GM21723 (cell line): ENCODE results near the gene ANKRD53.

Source experiments
- ATAC-seq: cut with Tn5 transposase; IDR thresholded peaks from one replicate; pipeline ENCODE4 v1.9.1; 2021; ENCODE audit warnings: mild to moderate bottlenecking, moderate library complexity; ENCODE audit not compliant: unreplicated experiment

Gene ANKRD53

DNA sequence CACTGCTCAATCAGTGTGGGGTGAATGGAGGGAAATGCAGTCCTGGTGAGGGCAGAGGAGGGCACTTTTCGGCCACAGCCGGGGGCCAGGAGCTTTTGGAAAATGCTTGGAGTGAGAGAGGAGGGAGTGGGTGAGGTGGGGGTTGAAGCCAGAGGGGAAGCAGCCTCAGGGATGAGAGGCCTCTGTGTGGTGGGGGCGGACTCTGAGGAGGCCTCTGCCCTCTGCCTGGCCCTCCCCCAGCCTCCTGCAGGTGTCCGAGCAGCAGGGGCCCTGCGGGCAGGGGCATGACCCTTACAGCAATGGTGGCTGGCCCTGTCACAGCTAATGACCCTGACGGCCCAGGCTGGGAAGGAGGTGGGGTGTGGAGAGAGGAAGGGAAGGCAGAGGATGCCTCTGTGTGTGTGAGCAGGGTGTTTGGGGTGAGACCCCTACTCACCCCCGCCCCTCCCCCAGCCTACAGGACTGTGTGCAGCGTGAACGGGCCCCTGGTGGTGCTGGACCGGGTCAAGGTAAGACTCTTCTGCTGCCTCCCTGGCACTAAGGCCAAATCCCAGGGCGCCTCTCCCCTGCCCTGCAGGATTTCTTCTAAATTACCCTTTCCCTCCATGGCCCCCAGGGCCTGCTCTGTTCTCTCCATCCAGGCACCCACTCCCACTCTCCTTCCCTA, 35.1 kb upstream of the ANKRD53 start:
- no peak for ATAC-seq

GRCh38 chr2:70944111-70944690, 34.2 kb upstream of the ANKRD53 start:
- no peak for ATAC-seq

DNA sequence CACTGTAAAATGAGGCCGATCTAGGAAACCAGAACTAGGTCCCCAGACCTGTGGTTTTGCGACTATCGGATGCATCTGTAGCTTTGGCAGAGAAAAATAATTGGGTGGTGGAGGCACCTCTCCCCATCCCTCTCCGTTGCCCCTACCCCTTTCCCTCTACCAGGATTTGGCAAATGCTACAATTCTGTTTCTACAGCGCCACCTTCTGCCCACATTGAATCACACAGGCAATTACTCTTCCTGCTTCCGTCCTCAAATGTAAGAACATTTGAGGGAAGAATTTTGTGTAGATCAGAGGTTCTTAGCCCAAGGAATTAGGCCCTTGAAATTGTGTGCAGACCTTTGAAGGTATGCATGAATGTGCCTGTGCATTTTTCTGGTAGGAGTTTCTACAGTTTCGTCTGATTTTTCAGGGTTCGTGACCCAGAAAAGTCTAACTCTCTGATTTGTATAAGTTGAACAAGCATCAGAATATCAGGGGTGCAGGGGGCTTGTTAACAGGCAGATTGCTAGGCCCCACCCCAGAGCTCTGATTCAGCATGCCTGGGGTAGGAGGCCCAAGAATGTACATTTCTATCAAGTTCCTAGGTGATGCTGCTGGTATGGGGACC, 31.5 kb upstream of the ANKRD53 start:
- ATAC-seq: no peak

DNA sequence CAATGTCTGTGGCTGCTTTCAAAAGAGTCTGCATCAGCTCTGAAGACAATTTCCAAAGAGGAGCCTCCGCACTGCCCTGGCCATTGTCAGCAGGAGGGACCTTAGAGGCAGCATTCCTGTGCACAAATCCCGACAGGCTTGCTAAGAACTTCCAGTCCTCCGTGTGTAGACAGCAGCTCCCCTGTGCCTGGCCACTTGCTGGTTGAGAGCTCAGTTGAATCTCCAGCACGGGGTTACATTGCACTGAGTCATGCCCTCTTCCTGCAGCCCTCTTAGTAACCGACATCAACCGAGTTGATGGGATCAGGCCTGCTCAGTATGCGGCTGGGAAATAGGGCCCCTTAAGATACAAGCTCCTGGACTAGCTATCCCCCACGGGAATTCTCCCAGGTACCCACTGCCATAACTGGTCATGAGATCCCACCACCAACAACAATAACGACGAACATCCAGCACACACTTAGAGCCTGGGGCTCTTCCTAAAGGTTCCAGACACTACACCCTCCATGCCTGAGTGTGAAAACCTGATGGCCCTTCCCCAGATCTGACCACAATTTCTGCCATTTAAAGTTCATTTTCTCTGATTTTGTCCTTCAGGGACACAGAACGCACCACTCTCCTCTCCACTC, 30.8 kb upstream of the ANKRD53 start:
- no peak for ATAC-seq

DNA sequence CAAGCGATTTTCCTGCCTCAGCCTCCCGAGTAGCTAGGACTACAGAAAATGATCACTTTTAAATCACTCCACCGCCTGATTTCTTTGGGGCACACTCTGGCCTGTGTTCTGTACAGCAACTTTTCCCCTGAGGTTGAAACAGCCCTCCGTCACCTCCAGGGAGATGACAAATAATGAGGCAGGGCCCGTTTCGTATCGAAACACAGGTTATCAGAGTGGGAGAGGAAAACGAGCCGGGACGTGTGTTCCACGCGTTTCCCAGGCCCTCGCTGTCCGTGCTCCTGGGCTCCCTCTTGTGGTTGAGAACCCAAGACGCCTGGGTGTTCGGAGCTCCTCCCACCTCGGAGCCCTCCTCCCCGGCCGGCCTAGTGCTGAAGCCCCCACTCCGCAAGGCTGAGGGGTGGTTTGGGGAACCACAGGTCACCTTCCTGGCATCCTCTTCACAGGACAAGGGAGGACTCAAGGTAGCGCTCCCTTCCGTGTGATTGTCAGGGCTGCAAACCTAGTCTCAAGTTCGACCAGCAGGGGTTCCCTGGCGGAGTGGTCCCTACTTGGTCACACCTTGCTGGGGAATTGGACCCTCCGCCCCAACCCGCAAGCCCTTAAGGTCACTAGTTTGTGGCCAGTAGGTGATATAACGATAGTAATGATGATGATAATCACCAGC, 30.0 kb upstream of the ANKRD53 start:
- ATAC-seq: peak; percentile 86

DNA sequence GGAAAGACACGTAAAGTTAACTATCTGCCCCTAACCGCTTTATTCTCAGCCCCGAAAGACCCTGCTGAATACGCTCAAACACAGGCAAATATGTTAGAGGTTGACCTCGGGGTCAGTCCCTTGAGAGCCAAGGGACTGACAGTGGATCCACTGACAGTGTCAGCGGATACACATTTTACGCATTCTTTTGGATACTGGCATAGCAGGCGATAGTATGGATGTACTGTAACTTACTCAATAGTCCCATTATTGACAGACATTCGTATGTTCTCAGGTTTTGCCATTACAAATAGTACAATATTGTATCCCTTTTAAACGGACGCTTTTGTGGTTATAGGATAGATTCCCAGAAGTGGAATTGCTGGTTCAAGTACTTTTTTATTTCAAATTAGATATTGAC, 29.3 kb upstream of the ANKRD53 start:
- ATAC-seq: no peak

- no peak for ATAC-seq
Observed at GRCh38 chr2:70954886-70955285, 23.5 kb upstream of the ANKRD53 start.

GRCh38 chr2:70956141-70956540, 22.3 kb upstream of the ANKRD53 start:
- ATAC-seq: no peak

DNA sequence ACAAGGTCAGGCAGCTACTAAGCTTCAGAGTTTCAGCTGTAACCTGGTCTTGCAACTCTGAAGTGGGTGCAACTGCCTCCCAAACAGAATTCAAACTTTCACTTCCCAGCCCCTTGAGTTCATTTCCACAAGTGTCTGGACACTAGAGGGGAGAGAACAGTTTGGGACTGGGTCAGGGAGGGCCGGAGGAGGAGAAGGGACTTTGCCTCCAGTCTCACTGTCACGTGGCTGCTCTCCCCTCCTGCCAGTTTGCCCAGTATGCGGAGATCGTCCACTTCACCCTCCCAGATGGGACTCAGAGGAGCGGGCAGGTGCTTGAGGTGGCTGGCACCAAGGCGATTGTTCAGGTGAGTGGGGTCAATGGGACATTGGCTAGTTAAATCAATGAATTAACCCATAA, 20.6 kb upstream of the ANKRD53 start:
- no peak for ATAC-seq

DNA sequence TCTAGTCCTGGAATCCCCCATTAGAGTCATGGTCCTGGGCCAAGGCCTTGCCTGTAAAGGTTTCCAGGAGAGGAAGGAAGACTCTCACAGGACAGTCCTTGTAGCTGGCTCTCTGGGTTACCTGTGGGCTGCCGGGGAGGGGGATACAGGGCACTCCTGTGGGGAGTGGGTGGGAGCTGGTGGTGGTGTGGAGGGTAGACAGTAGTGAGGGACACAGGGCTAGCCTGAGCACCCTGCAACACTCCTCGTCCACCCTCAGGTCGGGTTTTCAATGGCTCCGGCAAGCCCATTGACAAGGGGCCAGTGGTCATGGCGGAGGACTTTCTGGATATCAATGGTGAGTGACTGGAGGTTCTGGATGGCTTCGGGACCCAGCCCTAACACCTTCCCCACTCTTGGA, 19.7 kb upstream of the ANKRD53 start:
- ATAC-seq: no peak

- ATAC-seq: no peak
Observed at GRCh38 chr2:70959271-70959761, 19.1 kb upstream of the ANKRD53 start.

GRCh38 chr2:70959851-70960832, 18.3 kb upstream of the ANKRD53 start:
- ATAC-seq: no peak

GRCh38 chr2:70960833-70961647, 17.4 kb upstream of the ANKRD53 start:
- no peak for ATAC-seq

DNA sequence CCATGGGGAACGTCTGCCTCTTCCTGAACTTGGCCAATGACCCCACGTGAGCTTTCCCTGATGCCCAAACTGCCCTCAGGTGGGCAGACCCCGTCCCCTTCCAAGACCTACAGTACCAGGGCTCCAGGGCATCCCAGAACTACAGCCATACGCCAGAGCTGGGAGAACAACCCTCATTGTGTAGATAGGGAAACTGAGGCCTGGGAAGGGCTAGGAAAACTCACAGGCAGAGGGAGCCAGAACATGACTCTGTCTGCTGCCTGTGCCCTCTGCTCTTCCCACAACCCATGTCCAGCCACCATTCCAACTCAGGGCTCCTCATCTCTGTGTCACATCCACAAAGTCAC, 16.8 kb upstream of the ANKRD53 start:
- ATAC-seq: no peak

GRCh38 chr2:70962211-70962884, 16.1 kb upstream of the ANKRD53 start:
- no peak for ATAC-seq

GRCh38 chr2:70962885-70963878, 15.2 kb upstream of the ANKRD53 start:
- ATAC-seq: no peak

GRCh38 chr2:70964133-70964532, 14.3 kb upstream of the ANKRD53 start:
- no peak for ATAC-seq
